ENCODE results near the gene PEX14. TPM values are rescaled to one million over a fixed set of nuclear protein-coding genes. Genes with fewer than 3 reads are reported as not detected.

Gene PEX14
- total RNA-seq, 1 experiment from 2014 or later: 36.0 TPM

DNA sequence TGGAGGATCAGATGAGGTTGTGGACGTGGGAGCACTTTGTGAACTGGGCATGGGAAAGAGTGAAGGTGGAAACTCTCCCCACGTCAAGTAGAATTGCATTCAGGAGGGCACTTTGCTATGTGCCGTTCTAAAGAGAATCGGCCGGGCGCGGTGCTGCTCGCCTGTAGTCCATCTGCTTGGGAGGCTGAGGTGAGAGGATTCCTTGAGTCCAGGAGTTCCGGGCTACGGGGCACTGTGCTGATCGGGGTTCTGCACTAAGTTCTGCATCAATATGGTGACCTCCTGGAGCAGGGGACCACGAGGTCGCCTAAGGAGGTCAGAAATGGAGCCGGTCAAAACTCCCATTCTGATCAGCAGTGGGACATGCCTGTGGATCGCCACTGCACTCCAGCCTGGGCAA lies 141.9 kb downstream of the PEX14 start:
- POLR2A ChIA-PET: no interaction called here
- H3K27ac ChIP-seq (ENCODE audit: low read length): no peak overlapping the region
- no TSS peak for BruUV-seq (replicated peaks)
- ATAC-seq: no peak
- H3K9me3 ChIP-seq (ENCODE audit: control insufficient read depth, insufficient read depth, low read depth, low read length): no peaks in the 10 kb centered on the region
- in situ Hi-C loops (cut with HindIII; ENCODE audit: low pct_unique_long_range_greater_than_20kb, low sequenced_read_pairs): no loop called here
- TF ChIP-seq, protein P1, sequence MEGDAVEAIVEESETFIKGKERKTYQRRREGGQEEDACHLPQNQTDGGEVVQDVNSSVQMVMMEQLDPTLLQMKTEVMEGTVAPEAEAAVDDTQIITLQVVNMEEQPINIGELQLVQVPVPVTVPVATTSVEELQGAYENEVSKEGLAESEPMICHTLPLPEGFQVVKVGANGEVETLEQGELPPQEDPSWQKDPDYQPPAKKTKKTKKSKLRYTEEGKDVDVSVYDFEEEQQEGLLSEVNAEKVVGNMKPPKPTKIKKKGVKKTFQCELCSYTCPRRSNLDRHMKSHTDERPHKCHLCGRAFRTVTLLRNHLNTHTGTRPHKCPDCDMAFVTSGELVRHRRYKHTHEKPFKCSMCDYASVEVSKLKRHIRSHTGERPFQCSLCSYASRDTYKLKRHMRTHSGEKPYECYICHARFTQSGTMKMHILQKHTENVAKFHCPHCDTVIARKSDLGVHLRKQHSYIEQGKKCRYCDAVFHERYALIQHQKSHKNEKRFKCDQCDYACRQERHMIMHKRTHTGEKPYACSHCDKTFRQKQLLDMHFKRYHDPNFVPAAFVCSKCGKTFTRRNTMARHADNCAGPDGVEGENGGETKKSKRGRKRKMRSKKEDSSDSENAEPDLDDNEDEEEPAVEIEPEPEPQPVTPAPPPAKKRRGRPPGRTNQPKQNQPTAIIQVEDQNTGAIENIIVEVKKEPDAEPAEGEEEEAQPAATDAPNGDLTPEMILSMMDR (IDR thresholded peaks at IDR 0.05): no peak
- no peak overlapping the region for H3K4me3 ChIP-seq (ENCODE audit: low read depth in 2 of 2, low read length in 2 of 2)
- intact Hi-C loops (cut with micrococcal nuclease; ENCODE audit: unreplicated experiment): no loop called here
- H3K36me3 ChIP-seq (ENCODE audit: control insufficient read depth, insufficient read depth, low read length): no peaks in the 10 kb centered on the region
- CTCF ChIA-PET: no interaction called here
- H3K4me1 ChIP-seq (ENCODE audit: control insufficient read depth, insufficient read depth, low read length): no peaks in the 10 kb centered on the region
- DNase-seq (ENCODE audit: low read depth, low spot score): no peak
- H3K27me3 ChIP-seq (ENCODE audit: control insufficient read depth, insufficient read depth, low read length): no peaks in the 10 kb centered on the region

DNA sequence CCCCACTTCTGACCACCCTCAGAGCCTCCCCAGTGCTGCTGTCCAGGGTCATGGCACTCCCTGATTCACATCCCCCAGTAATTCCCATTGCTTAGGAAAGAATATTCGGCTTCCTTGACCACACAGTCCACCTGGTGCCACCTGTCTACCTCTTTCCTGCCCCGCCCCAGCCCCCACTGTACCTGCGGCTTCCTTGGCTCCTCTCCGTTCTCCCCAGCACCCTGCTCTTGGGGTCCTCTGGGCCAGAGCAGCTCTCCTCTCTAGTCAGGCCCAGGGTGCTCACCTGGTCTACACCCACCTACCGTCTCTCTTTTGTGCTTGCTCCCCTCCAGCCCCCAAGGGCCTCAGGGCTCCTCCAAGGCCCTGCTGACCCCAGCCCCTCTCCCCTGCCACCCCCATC lies 142.6 kb downstream of the PEX14 start:
- Histone ChIP-seq H3K4me3 (ENCODE audit: low read depth in 2 of 2, low read length in 2 of 2) (no peak overlapping the region), H3K27me3 (ENCODE audit: control insufficient read depth, insufficient read depth, low read length) (no peaks in the 10 kb centered on the region), H3K27ac (ENCODE audit: low read length) (no peak overlapping the region), H3K36me3 (ENCODE audit: control insufficient read depth, insufficient read depth, low read length) (no peaks in the 10 kb centered on the region), H3K9me3 (ENCODE audit: control insufficient read depth, insufficient read depth, low read depth, low read length) (no peaks in the 10 kb centered on the region), H3K4me1 (ENCODE audit: control insufficient read depth, insufficient read depth, low read length) (no peaks in the 10 kb centered on the region)
- TF ChIP-seq TCF7L2 (IDR thresholded peaks at IDR 0.05; ENCODE audit: low read depth, low read length): no peak
- no peak for TF ChIP-seq SIN3A (IDR thresholded peaks at IDR 0.05; ENCODE audit: borderline replicate concordance, insufficient read depth, low read depth, low read length)
- TF ChIP-seq, protein P1 (IDR thresholded peaks at IDR 0.05): no peak
- TF ChIP-seq, protein P2, sequence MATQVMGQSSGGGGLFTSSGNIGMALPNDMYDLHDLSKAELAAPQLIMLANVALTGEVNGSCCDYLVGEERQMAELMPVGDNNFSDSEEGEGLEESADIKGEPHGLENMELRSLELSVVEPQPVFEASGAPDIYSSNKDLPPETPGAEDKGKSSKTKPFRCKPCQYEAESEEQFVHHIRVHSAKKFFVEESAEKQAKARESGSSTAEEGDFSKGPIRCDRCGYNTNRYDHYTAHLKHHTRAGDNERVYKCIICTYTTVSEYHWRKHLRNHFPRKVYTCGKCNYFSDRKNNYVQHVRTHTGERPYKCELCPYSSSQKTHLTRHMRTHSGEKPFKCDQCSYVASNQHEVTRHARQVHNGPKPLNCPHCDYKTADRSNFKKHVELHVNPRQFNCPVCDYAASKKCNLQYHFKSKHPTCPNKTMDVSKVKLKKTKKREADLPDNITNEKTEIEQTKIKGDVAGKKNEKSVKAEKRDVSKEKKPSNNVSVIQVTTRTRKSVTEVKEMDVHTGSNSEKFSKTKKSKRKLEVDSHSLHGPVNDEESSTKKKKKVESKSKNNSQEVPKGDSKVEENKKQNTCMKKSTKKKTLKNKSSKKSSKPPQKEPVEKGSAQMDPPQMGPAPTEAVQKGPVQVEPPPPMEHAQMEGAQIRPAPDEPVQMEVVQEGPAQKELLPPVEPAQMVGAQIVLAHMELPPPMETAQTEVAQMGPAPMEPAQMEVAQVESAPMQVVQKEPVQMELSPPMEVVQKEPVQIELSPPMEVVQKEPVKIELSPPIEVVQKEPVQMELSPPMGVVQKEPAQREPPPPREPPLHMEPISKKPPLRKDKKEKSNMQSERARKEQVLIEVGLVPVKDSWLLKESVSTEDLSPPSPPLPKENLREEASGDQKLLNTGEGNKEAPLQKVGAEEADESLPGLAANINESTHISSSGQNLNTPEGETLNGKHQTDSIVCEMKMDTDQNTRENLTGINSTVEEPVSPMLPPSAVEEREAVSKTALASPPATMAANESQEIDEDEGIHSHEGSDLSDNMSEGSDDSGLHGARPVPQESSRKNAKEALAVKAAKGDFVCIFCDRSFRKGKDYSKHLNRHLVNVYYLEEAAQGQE (IDR thresholded peaks at IDR 0.05; ENCODE audit: insufficient read depth in 1 of 2, low read depth in 2 of 2, low read length in 1 of 2): no peak
- TF ChIP-seq POLR2AphosphoS5 (IDR thresholded peaks at IDR 0.05; ENCODE audit: low read depth, low read length): no peak
- ChIA-PET CTCF (no interaction called here), POLR2A (no interaction called here)
- in situ Hi-C loops (cut with HindIII; ENCODE audit: low pct_unique_long_range_greater_than_20kb, low sequenced_read_pairs): no loop called here
- no peak for ATAC-seq
- BruUV-seq (replicated peaks): no TSS peak
- DNase-seq (ENCODE audit: low read depth, low spot score): no peak
- intact Hi-C loops (cut with micrococcal nuclease; ENCODE audit: unreplicated experiment): no loop called here

Measured in Panc1 (cell line).